LNCAP (cell line): Measurements from ENCODE around the gene KRT13.

ENCODE experiments used
- TF ChIP-seq, protein P1 (sequence below): fragments of 450-650 bp; IDR thresholded peaks from 2 replicates; pipeline ENCODE4 v1.5.1; 2017; ENCODE audit warnings: mild to moderate bottlenecking

KRT13 gene

DNA sequence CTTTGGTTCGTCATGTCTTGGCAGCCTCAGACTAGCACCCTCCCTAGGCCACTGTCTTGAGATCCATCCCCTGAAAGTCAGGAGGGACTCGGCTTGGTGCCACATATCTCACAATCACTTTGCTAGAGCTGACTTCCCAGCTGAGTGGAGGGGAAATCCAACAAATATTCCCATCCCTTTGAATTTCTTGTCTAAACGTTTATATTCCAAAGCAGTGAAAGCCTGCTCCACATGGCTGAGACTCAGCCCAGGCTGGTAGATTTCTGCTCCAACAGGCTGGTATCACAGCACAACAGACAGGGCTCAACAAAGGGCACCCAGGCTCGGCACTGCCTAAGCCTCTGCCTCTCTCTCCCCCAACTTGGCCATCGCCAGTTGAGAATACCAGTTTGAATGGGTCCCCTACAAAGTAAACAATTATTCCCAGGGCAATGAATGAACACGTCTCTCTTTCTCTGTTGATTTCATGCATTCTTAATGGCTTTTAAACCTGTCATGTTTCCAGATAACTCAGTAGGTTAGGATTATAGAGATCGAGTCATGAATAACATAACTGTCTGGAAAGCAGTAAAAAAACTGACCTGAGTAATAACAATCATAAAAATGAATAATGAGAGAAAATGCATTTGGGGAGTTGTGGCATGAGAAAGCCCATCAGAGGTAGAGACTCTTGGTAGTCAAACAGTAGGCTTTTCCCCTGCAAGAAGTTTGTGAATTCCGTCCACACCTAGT lies 1.0 kb downstream of the KRT13 start:
- TF ChIP-seq, protein P1, sequence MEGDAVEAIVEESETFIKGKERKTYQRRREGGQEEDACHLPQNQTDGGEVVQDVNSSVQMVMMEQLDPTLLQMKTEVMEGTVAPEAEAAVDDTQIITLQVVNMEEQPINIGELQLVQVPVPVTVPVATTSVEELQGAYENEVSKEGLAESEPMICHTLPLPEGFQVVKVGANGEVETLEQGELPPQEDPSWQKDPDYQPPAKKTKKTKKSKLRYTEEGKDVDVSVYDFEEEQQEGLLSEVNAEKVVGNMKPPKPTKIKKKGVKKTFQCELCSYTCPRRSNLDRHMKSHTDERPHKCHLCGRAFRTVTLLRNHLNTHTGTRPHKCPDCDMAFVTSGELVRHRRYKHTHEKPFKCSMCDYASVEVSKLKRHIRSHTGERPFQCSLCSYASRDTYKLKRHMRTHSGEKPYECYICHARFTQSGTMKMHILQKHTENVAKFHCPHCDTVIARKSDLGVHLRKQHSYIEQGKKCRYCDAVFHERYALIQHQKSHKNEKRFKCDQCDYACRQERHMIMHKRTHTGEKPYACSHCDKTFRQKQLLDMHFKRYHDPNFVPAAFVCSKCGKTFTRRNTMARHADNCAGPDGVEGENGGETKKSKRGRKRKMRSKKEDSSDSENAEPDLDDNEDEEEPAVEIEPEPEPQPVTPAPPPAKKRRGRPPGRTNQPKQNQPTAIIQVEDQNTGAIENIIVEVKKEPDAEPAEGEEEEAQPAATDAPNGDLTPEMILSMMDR = no peak

DNA sequence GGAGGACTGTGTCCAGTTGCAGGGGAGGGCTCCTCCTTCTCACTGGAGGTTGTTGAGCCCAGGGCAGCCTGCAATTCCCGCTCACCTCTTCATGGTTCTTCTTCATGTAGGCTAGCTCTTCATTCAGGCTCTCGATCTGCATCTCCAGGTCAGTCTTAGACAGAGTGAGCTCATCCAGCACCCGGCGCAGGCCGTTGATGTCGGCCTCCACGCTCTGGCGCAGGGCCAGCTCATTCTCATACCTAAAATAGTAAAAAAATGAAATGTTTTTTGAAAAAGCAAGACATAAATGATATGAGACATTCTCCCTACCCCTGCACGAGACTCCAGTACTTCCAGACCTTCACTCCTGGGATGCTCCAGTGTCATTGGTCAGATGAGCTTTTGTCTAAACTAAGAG lies 2.2 kb downstream of the KRT13 start:
- TF ChIP-seq, protein P1 = no peak

DNA sequence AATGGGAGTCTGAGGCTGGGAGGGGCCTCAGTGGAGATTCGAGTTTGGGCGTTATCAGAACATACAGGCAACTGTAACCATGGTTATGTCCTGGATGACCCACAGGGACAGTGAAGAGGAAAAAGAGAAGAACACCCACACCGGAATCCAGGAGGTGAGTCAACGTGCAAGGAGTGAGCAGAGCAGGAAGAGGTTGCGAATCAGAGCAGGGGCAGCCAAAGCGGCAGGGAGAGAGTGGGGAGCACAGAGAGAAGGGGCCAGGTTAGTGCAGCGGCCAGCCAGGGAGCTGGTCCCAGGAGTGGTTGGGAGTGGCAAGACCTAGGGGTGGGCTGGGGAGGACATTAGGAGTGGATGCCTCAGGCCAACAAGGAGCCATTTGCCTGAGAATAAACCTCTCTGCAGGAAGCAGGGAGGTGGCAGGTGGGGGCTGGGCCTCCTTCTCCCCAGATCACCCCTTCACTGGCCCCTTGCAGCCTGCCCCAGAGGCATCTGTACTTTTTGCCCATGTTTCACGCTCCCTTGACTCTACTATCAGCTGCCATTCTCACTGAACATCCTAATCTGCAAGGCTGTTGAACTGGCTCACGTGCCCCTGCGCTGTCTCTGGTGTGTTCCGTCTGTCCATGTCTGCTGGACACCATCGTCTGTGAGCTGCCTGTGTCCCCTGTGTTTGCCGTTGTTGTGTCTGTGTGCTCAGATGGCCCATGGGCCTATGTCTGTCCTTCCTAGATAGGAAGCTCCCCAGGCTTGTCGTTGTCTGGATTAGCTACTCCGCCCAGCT lies 5.1 kb downstream of the KRT13 start:
- TF ChIP-seq, protein P1 = no peak

DNA sequence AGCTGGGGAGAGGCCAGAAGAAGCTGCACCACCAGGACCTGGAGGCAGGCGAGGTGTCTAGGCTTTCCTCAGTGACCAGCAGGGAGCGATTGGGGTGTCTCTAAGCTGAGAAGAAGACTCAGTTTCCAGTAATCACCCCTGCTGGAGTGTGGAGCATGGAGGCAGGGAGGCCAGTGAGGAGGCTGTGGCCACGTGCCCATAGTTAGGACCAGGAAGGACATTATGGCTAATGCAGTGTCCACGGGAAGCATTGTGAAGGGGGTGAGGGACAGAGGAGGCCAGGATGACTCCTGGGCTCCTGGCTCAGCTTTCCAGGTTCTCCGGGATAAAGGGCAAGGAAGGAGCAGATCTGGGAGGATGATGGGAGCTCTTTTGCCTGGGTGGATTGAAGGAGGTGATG lies 5.7 kb downstream of the KRT13 start:
- TF ChIP-seq, protein P1 = no peak

DNA sequence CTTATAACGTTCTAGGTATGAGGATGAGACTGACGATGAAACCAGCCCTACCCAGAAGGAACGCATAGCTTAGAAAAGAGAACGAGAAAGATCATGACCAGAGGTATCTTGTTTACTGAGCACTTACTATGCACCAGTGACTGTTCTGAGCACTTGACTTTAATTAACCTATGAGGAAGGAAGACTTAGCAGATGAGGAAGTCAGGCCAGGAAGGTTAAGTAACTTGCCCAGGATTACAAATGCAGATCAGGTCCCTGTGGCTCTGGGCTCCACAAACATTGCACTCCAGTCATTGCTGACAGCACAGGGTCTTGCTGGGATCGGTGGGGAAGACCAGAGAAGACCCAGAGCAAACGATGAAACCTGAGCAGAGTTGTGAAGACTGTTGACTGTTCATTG lies 7.1 kb downstream of the KRT13 start:
- TF ChIP-seq, protein P1 = no peak

DNA sequence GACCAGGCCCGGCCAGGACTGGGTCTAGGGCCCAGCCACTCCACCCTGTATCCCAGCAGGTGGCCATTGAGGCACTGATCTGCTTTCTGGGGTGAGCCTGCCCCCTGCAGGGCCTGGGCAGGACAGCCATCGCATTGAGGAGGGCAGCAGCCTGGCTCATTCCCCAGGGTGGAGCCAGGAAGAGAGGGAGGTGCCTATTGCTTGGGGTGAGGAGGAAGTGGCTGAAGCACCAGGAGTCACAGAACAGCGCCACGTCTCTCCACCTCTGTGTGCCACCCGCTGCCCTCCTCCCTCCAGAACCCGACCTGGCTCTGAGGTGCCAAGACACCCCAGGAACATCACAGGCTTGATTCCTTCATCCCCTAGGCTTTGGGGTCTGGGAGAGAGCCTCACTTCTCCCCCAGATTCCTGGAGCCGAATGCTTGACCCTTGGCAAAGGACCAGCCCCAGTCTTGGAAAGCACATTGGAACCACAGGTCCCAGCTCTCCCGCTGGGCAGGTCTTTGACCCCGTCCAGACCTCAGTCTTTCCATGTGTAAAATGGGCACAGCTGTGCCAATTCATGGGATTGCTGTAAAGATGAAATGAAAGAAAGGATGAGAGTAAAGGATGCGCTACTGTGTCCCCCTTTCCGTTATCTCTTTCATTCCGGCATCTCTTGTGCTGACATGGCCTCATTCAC lies 8.5 kb downstream of the KRT13 start:
- TF ChIP-seq, protein P1 = peak; percentile 66

DNA sequence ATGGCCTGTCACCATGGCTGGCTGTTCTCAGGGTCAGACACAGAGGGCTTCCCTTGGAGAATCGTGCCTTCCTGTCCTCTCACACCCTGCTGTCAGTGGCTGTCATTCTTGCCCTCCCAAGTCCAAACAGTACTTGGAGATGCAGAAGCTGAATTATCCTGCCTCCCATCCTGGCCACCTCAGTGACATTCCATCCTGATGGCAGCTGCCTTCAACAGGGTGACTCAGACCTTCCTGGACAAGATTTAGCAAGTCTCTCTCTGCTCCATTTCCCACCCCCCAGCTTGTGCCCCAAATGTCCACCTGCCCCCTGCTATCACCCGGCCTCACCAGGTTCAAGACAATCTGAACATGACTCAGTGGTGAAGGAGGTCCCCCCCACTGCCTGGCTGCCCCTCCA lies 10.9 kb downstream of the KRT13 start:
- TF ChIP-seq, protein P1 = no peak
